HL-60 (cell line): ENCODE data around the gene DEGS2.
A peak's percentile ranks its signal among the peaks of the same experiment; 100 is the strongest.

Source experiments
- DNase-seq, 2 experiments: peaks; one replicate each; pipeline ENCODE4 v3.0.0-alpha.2; 2010 to 2020; ENCODE audit warnings: low read depth in 1 of 2, low spot score in 1 of 2
- H3K27ac ChIP-seq: fragments of 250-450 bp; sonication (Bioruptor Pico); replicated peaks from 2 replicates; pipeline ENCODE4 v1.5.1; 2020; ENCODE audit warnings: mild to moderate bottlenecking, moderate library complexity
- H3K27me3 ChIP-seq: fragments of 250-450 bp; sonication (Bioruptor Pico); 2 replicates; pipeline ENCODE4 v1.5.1; 2021; ENCODE audit warnings: mild to moderate bottlenecking, moderate library complexity; ENCODE audit not compliant: insufficient read depth, poor library complexity, severe bottlenecking
- H3K4me3 ChIP-seq: replicated peaks from 2 replicates; pipeline ENCODE4 v1.5.1; 2011; ENCODE audit warnings: mild to moderate bottlenecking, control low read depth, low read length; ENCODE audit not compliant: insufficient read depth
- GABPA ChIP-seq: IDR thresholded peaks from 2 replicates; pipeline ENCODE4 v1.6.1; 2012; ENCODE audit warnings: low read depth
- POLR2AphosphoS5 ChIP-seq: IDR thresholded peaks from 2 replicates; pipeline ENCODE4 v1.6.1; 2012; ENCODE audit warnings: low read depth
- REST ChIP-seq: IDR thresholded peaks from 2 replicates; pipeline ENCODE4 v1.6.1; 2012; ENCODE audit warnings: low read depth; ENCODE audit not compliant: insufficient replicate concordance
- SPI1 ChIP-seq: IDR thresholded peaks from 2 replicates; pipeline ENCODE4 v1.6.1; 2012; ENCODE audit warnings: low read depth, mild to moderate bottlenecking, borderline replicate concordance
- TF ChIP-seq, protein P1 (sequence below): IDR thresholded peaks from one replicate; pipeline ENCODE4 v1.5.1; 2011; ENCODE audit warnings: low read length, control low read depth, inconsistent platforms; ENCODE audit not compliant: insufficient read depth

DEGS2 gene

GRCh38 chr14:100193417-100194357, 34.2 kb upstream of the DEGS2 start:
- peak in 1 of 2 experiments; percentile 14 for DNase-seq
- TF ChIP-seq GABPA (no peak), REST (no peak), POLR2AphosphoS5 (no peak), SPI1 (no peak)
- TF ChIP-seq, protein P1, sequence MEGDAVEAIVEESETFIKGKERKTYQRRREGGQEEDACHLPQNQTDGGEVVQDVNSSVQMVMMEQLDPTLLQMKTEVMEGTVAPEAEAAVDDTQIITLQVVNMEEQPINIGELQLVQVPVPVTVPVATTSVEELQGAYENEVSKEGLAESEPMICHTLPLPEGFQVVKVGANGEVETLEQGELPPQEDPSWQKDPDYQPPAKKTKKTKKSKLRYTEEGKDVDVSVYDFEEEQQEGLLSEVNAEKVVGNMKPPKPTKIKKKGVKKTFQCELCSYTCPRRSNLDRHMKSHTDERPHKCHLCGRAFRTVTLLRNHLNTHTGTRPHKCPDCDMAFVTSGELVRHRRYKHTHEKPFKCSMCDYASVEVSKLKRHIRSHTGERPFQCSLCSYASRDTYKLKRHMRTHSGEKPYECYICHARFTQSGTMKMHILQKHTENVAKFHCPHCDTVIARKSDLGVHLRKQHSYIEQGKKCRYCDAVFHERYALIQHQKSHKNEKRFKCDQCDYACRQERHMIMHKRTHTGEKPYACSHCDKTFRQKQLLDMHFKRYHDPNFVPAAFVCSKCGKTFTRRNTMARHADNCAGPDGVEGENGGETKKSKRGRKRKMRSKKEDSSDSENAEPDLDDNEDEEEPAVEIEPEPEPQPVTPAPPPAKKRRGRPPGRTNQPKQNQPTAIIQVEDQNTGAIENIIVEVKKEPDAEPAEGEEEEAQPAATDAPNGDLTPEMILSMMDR = no peak
- Histone ChIP-seq H3K27me3 (no peaks in the 10 kb centered on the region), H3K4me3 (peak overlapping the region; percentile 38), H3K27ac (peak overlapping the region; percentile 71)

DNA sequence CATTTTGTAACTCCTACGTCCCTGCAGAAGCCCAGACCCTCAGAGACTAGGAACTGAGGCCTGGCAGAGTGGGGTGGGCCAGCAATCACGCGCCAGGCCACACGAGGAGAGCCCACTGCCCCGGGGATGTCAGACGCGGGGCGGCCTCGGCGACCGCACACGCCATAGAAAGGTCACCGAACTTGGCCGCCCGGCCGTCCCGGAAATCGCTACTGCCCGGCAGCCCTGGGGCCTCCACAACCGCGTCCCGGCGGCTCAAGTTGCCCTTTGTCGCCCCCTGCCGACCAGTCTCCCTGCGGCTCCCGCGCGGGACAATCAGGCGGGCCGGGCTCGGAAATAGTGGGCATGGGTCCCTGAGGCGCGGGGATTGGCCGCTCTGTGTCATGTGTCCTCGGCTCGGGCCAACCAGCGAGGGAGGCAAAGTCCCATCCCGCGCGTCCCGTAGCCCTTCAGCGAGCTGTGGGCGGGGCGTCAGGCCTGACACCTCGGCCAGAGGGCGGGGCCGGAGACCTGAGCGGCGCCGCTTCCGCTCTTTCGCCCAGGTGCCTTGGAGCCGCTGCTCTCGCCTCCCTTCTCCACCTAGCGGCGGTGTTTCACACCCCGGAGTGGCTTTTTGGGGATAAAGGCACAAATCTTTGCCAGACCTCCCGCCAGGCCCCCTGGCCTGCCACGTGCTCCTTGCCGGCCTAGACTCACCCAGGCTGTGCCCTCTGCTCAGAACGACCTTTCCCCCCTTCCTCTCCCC, 33.4 kb upstream of the DEGS2 start:
- TF ChIP-seq, protein P1 = peak; percentile 48
- TF ChIP-seq REST (peak; percentile 15), GABPA (no peak), POLR2AphosphoS5 (peak; percentile 55; the same call in 1 of the 2 replicates), SPI1 (peak; percentile 65)
- no peaks in the 10 kb centered on the region for H3K27me3 ChIP-seq
- peak; percentile 98 to 99 for DNase-seq
- peak overlapping the region; percentile 40 for H3K4me3 ChIP-seq
- peak overlapping the region; percentile 91 for H3K27ac ChIP-seq

DNA sequence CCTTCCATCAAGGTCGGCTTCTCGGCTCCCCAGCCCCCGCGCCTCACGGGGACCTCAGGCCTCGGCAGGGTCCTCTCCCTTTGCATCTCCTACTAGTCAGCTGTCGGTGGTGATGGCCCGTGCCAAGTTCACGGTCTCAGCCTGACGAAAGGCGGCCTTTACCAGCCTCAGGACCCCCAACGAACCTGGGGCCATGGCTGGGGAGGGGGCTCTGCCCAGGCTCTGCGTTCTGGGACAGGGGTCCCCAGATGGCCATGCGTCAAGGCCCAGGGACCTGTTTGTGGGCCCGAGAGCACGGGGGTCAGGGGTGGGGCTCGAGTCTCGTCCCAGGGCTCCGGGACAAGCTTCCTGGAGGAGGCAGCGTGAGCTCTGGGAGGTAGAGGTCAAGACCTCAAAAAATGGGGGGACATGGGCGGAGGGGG, 32.8 kb upstream of the DEGS2 start:
- Histone ChIP-seq H3K4me3 (peak overlapping the region; percentile 40), H3K27ac (peak overlapping the region; percentile 91), H3K27me3 (no peaks in the 10 kb centered on the region)
- TF ChIP-seq REST = no peak
- TF ChIP-seq, protein P1 = no peak
- TF ChIP-seq POLR2AphosphoS5 = no peak
- no peak for TF ChIP-seq GABPA
- TF ChIP-seq SPI1 = no peak
- no peak for DNase-seq
